ENCODE measurements around the gene IFFO2.

Gene IFFO2

DNA sequence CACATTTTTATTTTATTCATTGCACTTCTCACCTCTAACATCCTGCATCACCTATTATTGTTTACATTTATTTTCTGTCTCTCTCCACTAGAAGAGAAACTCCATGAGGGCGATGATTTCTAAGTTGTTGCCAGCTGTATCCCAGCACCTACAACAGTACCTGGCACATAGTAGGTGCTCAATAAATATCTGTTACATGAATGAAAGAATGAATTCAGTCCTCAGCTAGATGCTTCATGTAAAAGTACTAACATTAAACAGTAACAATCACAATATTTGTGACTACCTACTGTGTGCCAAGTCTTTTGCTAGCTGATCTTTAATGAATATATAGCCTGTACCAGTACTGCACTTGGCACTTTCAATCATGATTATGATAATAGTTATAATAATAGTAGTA lies 100.0 kb downstream of the IFFO2 start:
- H3K27ac ChIP-seq (ENCODE audit: low read depth in 2 of 2, low read length in 2 of 2): no peak overlapping the region
- H3K27me3 ChIP-seq (ENCODE audit: control insufficient read depth in 2 of 2, insufficient read depth in 2 of 2, low read length in 2 of 2): peaks cover 3 to 5% of the 10 kb centered on the region in 2 donors
- no peaks in the 10 kb centered on the region for H3K36me3 ChIP-seq (ENCODE audit: control insufficient read depth in 2 of 2, insufficient read depth in 2 of 2, low read length in 2 of 2)
- no peak overlapping the region for H3K9ac ChIP-seq (ENCODE audit: low read depth in 1 of 2, low read length in 2 of 2)
- H3K4me3 ChIP-seq (ENCODE audit: low read length in 2 of 2): no peak overlapping the region
- H3K4me1 ChIP-seq (ENCODE audit: control insufficient read depth in 2 of 2, insufficient read depth in 2 of 2, low read length in 2 of 2): no peaks in the 10 kb centered on the region
- H3K9me3 ChIP-seq (ENCODE audit: control insufficient read depth in 2 of 2, low read length in 2 of 2): no peaks in the 10 kb centered on the region

DNA sequence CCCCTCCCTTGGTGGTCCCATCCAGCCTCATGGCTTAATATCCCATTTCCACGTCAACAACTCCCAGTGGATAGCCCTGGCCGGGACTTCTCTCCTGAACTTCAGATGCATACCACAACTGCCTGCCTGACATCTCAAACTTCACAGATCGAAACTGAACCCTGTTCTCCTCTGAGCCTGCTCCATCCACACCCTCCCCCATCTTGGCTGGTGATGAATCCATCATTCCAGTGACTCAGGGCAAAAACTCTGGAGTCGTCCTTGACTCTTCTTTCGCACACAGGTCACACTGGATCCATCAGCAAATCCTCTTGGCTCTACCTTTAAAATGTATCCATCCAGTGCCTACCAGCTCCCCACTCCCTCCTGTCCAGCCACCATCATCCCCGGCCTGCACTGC lies 100.9 kb downstream of the IFFO2 start:
- Histone ChIP-seq H3K9ac (ENCODE audit: low read depth in 1 of 2, low read length in 2 of 2) (no peak overlapping the region), H3K27ac (ENCODE audit: low read depth in 2 of 2, low read length in 2 of 2) (no peak overlapping the region), H3K27me3 (ENCODE audit: control insufficient read depth in 2 of 2, insufficient read depth in 2 of 2, low read length in 2 of 2) (peaks cover 3 to 5% of the 10 kb centered on the region in 2 donors), H3K36me3 (ENCODE audit: control insufficient read depth in 2 of 2, insufficient read depth in 2 of 2, low read length in 2 of 2) (no peaks in the 10 kb centered on the region), H3K4me1 (ENCODE audit: control insufficient read depth in 2 of 2, insufficient read depth in 2 of 2, low read length in 2 of 2) (no peaks in the 10 kb centered on the region), H3K9me3 (ENCODE audit: control insufficient read depth in 2 of 2, low read length in 2 of 2) (no peaks in the 10 kb centered on the region), H3K4me3 (ENCODE audit: low read length in 2 of 2) (no peak overlapping the region)

DNA sequence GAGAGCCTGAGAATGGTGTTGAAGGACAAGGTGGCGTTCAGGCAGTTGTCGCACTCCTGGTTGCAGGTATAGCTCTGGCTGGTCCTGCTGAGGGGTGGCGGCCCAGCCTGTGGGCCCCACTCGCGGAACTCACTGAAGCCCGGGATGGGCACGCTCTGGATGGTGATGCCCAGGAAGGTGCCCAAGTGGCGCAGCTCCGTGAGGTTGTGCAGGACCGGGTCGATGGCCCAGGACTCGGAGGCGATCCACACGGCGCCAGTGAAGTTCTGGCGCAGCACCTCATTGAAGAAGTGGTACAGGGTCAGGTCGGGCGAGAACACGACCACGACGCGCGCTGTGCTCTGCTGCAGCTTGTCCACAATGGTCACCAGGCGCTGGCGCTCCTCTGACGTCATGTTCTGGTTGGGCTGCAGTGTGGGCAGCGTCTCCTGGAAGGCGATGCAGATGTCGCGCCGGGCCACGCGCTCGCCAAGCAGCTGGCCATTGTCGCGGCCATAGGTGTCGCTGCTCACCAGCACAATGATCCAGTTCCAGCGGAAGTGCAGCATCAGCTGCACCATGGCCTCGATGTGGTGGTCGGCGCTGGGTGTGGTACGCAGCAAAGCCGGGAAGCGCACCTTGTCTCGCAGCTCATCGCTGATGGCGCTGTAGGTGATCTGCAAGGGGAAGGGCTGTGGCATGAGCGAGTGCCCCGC lies 102.0 kb downstream of the IFFO2 start:
- Histone ChIP-seq H3K27me3 (ENCODE audit: control insufficient read depth in 2 of 2, insufficient read depth in 2 of 2, low read length in 2 of 2) (peaks cover 3 to 5% of the 10 kb centered on the region in 2 donors), H3K36me3 (ENCODE audit: control insufficient read depth in 2 of 2, insufficient read depth in 2 of 2, low read length in 2 of 2) (no peaks in the 10 kb centered on the region), H3K4me1 (ENCODE audit: control insufficient read depth in 2 of 2, insufficient read depth in 2 of 2, low read length in 2 of 2) (no peaks in the 10 kb centered on the region), H3K4me3 (ENCODE audit: low read length in 2 of 2) (no peak overlapping the region), H3K9me3 (ENCODE audit: control insufficient read depth in 2 of 2, low read length in 2 of 2) (no peaks in the 10 kb centered on the region), H3K9ac (ENCODE audit: low read depth in 1 of 2, low read length in 2 of 2) (no peak overlapping the region), H3K27ac (ENCODE audit: low read depth in 2 of 2, low read length in 2 of 2) (no peak overlapping the region)

Measured in mucosa of rectum (tissue), 2 donors.